Activated CD4-positive, alpha-beta T cell treated with anti-CD3 and anti-CD28 coated beads, Interleukin-2, amount 10 ng/mL, durations not matched to agents 7 days and 5 days (primary cell): ENCODE data around the gene ELK4. TPM values are rescaled to one million over a fixed set of nuclear protein-coding genes. Genes with fewer than 3 reads are reported as not detected.

ENCODE experiments used
- CTCF ChIA-PET: fragments of 350-600 bp; sonication (Branson Sonifier 250); formaldehyde crosslinking; loops from one replicate; lab custom pipeline; 2021; ENCODE audit warnings: antibody characterized with exemption; lab: Charles Lee
- POLR2A ChIA-PET: fragments of 350-600 bp; sonication (Branson Sonifier 250); formaldehyde crosslinking; loops from one replicate; lab custom pipeline; 2021; ENCODE audit warnings: antibody characterized with exemption; lab: Charles Lee
- DNase-seq: peaks from one replicate; pipeline ENCODE4 v3.0.0-alpha.2; 2020
- H3K27ac Mint-ChIP-seq: one replicate; pipeline ENCODE4 v1.8.0; 2021; ENCODE audit warnings: mild to moderate bottlenecking, moderate library complexity, mixed read lengths
- H3K27me3 Mint-ChIP-seq: one replicate; pipeline ENCODE4 v1.8.0; 2021; ENCODE audit warnings: mixed read lengths
- H3K36me3 Mint-ChIP-seq: one replicate; pipeline ENCODE4 v1.8.0; 2021; ENCODE audit warnings: low read depth, mixed read lengths
- H3K4me1 Mint-ChIP-seq: one replicate; pipeline ENCODE4 v1.8.0; 2021; ENCODE audit warnings: mixed read lengths
- H3K4me3 Mint-ChIP-seq: one replicate; pipeline ENCODE4 v1.8.0; 2021; ENCODE audit warnings: mild to moderate bottlenecking, moderate library complexity, mixed read lengths
- H3K9me3 Mint-ChIP-seq: one replicate; pipeline ENCODE4 v1.8.0; 2021; ENCODE audit warnings: mixed read lengths
- total RNA-seq, 2 experiments: library from RNA; stranded (reverse); gene quantifications; one replicate each; pipeline ENCODE4 v1.2.3, GENCODE V29; 2021

ELK4 gene
- total RNA-seq, 2 experiments from 2014 or later, result 99.4 to 103 TPM

DNA sequence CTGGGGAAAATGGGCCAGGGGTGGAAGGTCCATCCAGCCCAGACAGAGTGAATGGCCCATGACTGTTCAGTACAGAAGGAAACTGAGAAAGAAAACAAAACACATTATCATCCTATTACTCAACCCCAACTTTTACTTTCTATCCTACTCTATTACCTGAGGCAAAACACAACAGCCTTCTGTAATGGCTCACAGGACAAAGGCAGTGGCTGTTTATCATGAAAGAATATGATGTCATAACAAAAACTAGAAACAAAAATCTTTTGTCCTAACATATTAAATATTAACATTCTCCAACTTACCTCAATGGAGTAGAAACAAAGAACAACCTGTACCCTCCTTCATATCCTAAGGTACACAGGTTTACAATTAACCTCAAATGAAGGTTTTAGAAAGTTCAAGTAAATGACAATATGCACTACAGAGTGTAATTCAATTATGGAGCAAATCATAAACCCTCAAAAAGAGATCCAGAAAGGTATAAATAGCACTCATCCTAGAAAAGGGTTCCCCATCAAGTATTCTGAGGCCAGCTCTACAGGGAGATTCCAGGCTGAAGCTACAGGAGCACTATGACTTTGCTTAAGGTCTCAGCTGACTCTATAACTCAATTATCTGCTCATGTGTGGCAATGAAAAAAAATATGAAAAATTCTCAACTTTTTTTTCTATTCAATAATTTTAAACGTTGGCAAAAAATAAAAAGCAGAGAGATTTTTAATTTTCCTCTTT is 15.1 kb downstream of the ELK4 start:
- Mint-ChIP-seq H3K4me3 (no peak overlapping the region), H3K27ac (no peak overlapping the region), H3K36me3 (peaks cover 60% of the 10 kb centered on the region), H3K9me3 (no peaks in the 10 kb centered on the region), H3K27me3 (no peaks in the 10 kb centered on the region), H3K4me1 (peaks cover 33% of the 10 kb centered on the region)
- POLR2A ChIA-PET, result no interaction called here
- CTCF ChIA-PET, result interaction anchor here (1.5 kb wide), 1 partner anchor 25 kb away, joined by 3 read pairs; no protein-coding TSS in a partner anchor
- no peak for DNase-seq

DNA sequence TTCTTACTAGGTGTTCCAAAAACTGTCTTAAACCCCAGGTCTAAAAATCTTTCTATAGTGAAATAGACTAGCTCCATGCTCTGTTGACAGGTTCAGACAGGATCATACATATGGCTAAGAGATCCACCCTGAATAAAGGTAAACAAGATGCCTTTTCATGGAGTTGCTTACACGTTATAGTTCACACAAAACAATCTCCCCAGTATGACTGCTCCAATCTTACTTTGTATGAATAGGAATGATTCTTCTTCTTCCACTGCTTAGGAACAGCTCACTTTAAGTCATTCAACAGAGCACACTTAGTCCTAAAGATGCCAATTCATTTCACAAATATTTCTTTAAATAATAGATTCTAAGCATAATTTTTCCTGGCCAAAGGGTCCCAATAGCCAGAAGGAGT is 16.0 kb downstream of the ELK4 start:
- Mint-ChIP-seq H3K27me3 (no peaks in the 10 kb centered on the region), H3K4me1 (peaks cover 41% of the 10 kb centered on the region), H3K36me3 (peaks cover 64% of the 10 kb centered on the region)

GRCh38 chr1:205613854-205614412 is 17.9 kb downstream of the ELK4 start:
- peaks cover 61% of the 10 kb centered on the region for H3K36me3 Mint-ChIP-seq
- H3K27me3 Mint-ChIP-seq, result no peaks in the 10 kb centered on the region
- H3K4me1 Mint-ChIP-seq, result peaks cover 51% of the 10 kb centered on the region
- ChIA-PET POLR2A (no interaction called here), CTCF (interaction anchor here (0.8 to 1.6 kb wide), 3 partner anchors 9 to 22 kb away, joined by 3 to 4 read pairs (median 4); no protein-coding TSS in a partner anchor)
- H3K9me3 Mint-ChIP-seq, result no peaks in the 10 kb centered on the region
- no peak for DNase-seq
- H3K27ac Mint-ChIP-seq, result no peak overlapping the region
- H3K4me3 Mint-ChIP-seq, result no peak overlapping the region

More for the DNA sequence above, 16.0 kb downstream of the ELK4 start:
- ChIA-PET POLR2A (no interaction called here), CTCF (interaction anchor here (1.5 kb wide), 1 partner anchor 24 kb away, joined by 3 read pairs; no protein-coding TSS in a partner anchor)
- no peaks in the 10 kb centered on the region for H3K9me3 Mint-ChIP-seq
- H3K4me3 Mint-ChIP-seq, result no peak overlapping the region
- no peak for DNase-seq
- H3K27ac Mint-ChIP-seq, result no peak overlapping the region

- H3K36me3 Mint-ChIP-seq, result peaks cover 68% of the 10 kb centered on the region
- no peak for DNase-seq
- no peaks in the 10 kb centered on the region for H3K27me3 Mint-ChIP-seq
- H3K4me1 Mint-ChIP-seq, result peaks cover 53% of the 10 kb centered on the region
- ChIA-PET POLR2A (no interaction called here), CTCF (interaction anchor here (1.6 kb wide), 1 partner anchor 21 kb away, joined by 4 read pairs; no protein-coding TSS in a partner anchor)
- H3K4me3 Mint-ChIP-seq, result no peak overlapping the region
- H3K9me3 Mint-ChIP-seq, result no peaks in the 10 kb centered on the region
- no peak overlapping the region for H3K27ac Mint-ChIP-seq
Measured at GRCh38 chr1:205612556-205612955, 19.3 kb downstream of the ELK4 start.

- peaks cover 53% of the 10 kb centered on the region for H3K4me1 Mint-ChIP-seq
- H3K27me3 Mint-ChIP-seq, result no peaks in the 10 kb centered on the region
- H3K36me3 Mint-ChIP-seq, result peaks cover 70% of the 10 kb centered on the region
- H3K27ac Mint-ChIP-seq, result no peak overlapping the region
- ChIA-PET POLR2A (no interaction called here), CTCF (interaction anchor here (0.8 kb wide), 1 partner anchor 21 kb away, joined by 3 read pairs; no protein-coding TSS in a partner anchor)
- no peak overlapping the region for H3K4me3 Mint-ChIP-seq
- DNase-seq, result no peak
- no peaks in the 10 kb centered on the region for H3K9me3 Mint-ChIP-seq
Measured at GRCh38 chr1:205612104-205612503, 19.7 kb downstream of the ELK4 start.

- H3K36me3 Mint-ChIP-seq, result peaks cover 67% of the 10 kb centered on the region
- H3K9me3 Mint-ChIP-seq, result no peaks in the 10 kb centered on the region
- peak overlapping the region; percentile 68 for H3K27ac Mint-ChIP-seq
- H3K4me3 Mint-ChIP-seq, result no peak overlapping the region
- CTCF ChIA-PET, result interaction anchor here (0.8 kb wide), 1 partner anchor 20 kb away, joined by 3 read pairs; no protein-coding TSS in a partner anchor
- H3K4me1 Mint-ChIP-seq, result peaks cover 56% of the 10 kb centered on the region
- DNase-seq, result no peak
- POLR2A ChIA-PET, result no interaction called here
- no peaks in the 10 kb centered on the region for H3K27me3 Mint-ChIP-seq
Measured at GRCh38 chr1:205610901-205611466, 20.8 kb downstream of the ELK4 start.

DNA sequence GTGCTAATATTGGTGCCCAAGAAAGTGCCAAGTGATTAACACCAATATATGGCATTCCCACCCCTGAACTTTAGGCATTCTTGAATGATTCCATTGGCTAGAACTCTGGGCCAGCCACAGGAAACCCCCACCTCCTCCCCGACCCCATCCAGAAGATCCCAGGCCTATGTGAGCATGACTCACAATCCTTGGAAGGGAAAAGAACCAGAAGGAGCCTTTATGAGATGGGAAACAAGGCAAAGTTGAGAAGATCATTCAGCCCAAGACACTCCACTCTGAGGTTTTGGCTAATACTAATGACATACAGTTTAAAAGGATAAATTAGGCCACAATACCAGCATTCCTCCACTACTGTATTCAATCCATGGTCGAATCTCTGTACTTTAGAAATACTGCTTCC is 21.8 kb downstream of the ELK4 start:
- DNase-seq, result no peak
- H3K27me3 Mint-ChIP-seq, result no peaks in the 10 kb centered on the region
- peaks cover 53% of the 10 kb centered on the region for H3K4me1 Mint-ChIP-seq
- CTCF ChIA-PET, result interaction anchor here (1.3 kb wide), 1 partner anchor 10 kb away, joined by 3 read pairs; no protein-coding TSS in a partner anchor
- POLR2A ChIA-PET, result no interaction called here
- H3K36me3 Mint-ChIP-seq, result peaks cover 65% of the 10 kb centered on the region
- no peak overlapping the region for H3K27ac Mint-ChIP-seq
- no peaks in the 10 kb centered on the region for H3K9me3 Mint-ChIP-seq
- H3K4me3 Mint-ChIP-seq, result no peak overlapping the region

GRCh38 chr1:205604825-205605505 is 26.8 kb downstream of the ELK4 start:
- Mint-ChIP-seq H3K9me3 (no peaks in the 10 kb centered on the region), H3K4me1 (peaks cover 39% of the 10 kb centered on the region), H3K4me3 (no peak overlapping the region), H3K36me3 (peaks cover 45% of the 10 kb centered on the region), H3K27ac (no peak overlapping the region), H3K27me3 (no peaks in the 10 kb centered on the region)
- POLR2A ChIA-PET, result interaction anchor here (0.7 kb wide), 1 partner anchor 26 kb away, joined by 3 read pairs; no protein-coding TSS in a partner anchor
- CTCF ChIA-PET, result interaction anchor here (0.6 kb wide), 1 partner anchor 295 kb away, joined by 3 read pairs; no protein-coding TSS in a partner anchor
- no peak for DNase-seq

DNA sequence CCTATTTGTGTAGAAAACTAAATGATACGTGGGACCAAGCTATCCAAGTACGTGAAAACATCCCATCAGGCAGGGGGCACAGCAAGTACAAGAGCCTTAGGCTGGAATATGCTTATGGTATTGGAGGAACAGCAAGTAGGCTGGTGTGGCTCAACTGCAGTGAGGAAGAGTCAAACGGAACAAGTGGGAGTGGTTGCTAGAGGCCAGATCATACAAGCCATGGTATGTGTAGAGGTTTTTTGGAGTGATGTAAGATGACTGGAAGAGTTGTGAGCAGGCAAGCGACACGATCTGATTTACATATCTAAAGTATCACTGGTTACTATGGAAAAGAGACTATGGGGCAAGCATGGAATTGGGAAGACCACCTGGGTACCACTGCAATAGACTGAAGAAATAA is 27.8 kb downstream of the ELK4 start:
- Mint-ChIP-seq H3K36me3 (peaks cover 46% of the 10 kb centered on the region), H3K27me3 (no peaks in the 10 kb centered on the region), H3K9me3 (no peaks in the 10 kb centered on the region), H3K4me3 (no peak overlapping the region), H3K4me1 (peaks cover 38% of the 10 kb centered on the region), H3K27ac (no peak overlapping the region)
- POLR2A ChIA-PET, result no interaction called here
- no peak for DNase-seq
- CTCF ChIA-PET, result no interaction called here

DNA sequence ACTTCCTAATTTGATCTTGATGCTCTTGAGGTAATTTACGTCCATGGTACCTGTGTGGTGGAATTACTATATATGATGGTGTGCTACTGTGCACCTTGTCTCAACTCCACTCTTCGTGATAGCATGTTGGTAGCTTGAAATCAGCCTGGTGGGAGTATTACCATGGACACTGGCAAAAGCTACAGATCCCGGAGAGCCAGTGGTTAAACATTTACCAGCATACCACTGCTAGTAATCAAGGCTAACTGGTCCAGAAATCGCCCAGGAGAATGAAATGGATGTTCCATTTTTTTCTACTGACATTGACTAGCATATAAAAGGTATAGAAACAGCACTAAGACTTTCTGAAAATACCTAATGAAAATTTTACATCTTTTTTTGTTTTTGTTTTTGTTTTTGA is 30.6 kb downstream of the ELK4 start:
- Mint-ChIP-seq H3K4me3 (no peak overlapping the region), H3K36me3 (peaks cover 48% of the 10 kb centered on the region), H3K27ac (no peak overlapping the region), H3K4me1 (peaks cover 33% of the 10 kb centered on the region), H3K27me3 (no peaks in the 10 kb centered on the region), H3K9me3 (no peaks in the 10 kb centered on the region)
- DNase-seq, result no peak
- ChIA-PET POLR2A (no interaction called here), CTCF (interaction anchor here (1.0 to 2.6 kb wide), 9 partner anchors 10 to 182 kb away, joined by 3 to 18 read pairs (median 3); partner anchors contain the start of gene ELK4)

DNA sequence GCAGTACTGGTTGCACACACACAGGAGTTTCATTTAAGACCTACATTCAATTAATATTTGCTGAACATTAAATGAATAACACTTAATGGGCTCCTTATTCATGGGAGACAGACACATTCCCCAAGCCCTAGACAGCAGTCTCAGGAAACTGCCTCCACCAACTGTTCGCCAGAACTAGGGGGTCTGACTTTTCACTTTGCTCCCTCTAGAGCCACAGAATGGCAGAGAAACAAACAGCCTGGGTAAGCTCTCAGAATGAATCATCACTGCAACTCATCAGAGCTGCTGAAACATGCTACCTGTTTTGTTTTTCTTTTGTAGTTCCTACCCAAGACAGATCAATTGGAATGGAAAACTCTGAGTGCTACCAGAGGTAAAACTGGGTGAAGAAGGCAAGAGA is 31.7 kb downstream of the ELK4 start:
- Mint-ChIP-seq H3K27ac (peak overlapping the region; percentile 56), H3K4me3 (no peak overlapping the region), H3K27me3 (no peaks in the 10 kb centered on the region), H3K9me3 (no peaks in the 10 kb centered on the region), H3K4me1 (peaks cover 40% of the 10 kb centered on the region), H3K36me3 (peaks cover 53% of the 10 kb centered on the region)
- ChIA-PET POLR2A (interaction anchor here (0.6 kb wide), 1 partner anchor 26 kb away, joined by 3 read pairs; no protein-coding TSS in a partner anchor), CTCF (interaction anchor here (1.0 to 2.6 kb wide), 8 partner anchors 9 to 59 kb away, joined by 3 to 18 read pairs (median 3); partner anchors contain the start of gene ELK4)
- no peak for DNase-seq

DNA sequence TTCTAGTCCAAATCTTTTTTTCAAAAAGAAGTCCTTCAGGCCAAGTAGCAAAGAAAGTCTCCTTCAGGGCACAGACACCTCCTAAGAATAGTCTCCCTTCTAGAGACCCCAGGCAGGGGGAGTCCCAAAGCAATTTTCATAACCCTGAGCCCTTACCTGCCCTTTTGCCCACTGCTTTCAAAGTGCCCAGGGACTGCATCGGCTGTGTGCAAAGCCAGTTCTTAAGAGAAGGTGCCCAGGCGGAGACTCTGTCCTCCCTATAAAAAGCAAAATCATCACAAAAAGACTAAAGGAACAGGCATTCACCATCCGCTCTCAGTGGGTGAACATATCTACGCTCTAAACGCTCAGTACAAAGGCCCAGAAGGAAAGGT is 32.2 kb downstream of the ELK4 start:
- no peak overlapping the region for H3K4me3 Mint-ChIP-seq
- peak overlapping the region; percentile 56 for H3K27ac Mint-ChIP-seq
- peaks cover 49% of the 10 kb centered on the region for H3K36me3 Mint-ChIP-seq
- ChIA-PET CTCF (interaction anchor here (1.0 to 2.6 kb wide), 4 partner anchors 8 to 59 kb away, joined by 3 to 18 read pairs (median 3); no protein-coding TSS in a partner anchor), POLR2A (interaction anchor here (0.6 kb wide), 1 partner anchor 26 kb away, joined by 3 read pairs; no protein-coding TSS in a partner anchor)
- no peak for DNase-seq
- H3K27me3 Mint-ChIP-seq, result no peaks in the 10 kb centered on the region
- H3K9me3 Mint-ChIP-seq, result no peaks in the 10 kb centered on the region
- peaks cover 41% of the 10 kb centered on the region for H3K4me1 Mint-ChIP-seq
